GM12872 (cell line): ENCODE data around the gene SGTA.

Experiments used
- TF ChIP-seq, protein P1 (sequence below): IDR thresholded peaks from 3 replicates; pipeline ENCODE4 v1.5.1; 2011; ENCODE audit warnings: low read depth, mild to moderate bottlenecking, low read length, moderate library complexity; ENCODE audit not compliant: insufficient read depth

The SGTA gene

DNA sequence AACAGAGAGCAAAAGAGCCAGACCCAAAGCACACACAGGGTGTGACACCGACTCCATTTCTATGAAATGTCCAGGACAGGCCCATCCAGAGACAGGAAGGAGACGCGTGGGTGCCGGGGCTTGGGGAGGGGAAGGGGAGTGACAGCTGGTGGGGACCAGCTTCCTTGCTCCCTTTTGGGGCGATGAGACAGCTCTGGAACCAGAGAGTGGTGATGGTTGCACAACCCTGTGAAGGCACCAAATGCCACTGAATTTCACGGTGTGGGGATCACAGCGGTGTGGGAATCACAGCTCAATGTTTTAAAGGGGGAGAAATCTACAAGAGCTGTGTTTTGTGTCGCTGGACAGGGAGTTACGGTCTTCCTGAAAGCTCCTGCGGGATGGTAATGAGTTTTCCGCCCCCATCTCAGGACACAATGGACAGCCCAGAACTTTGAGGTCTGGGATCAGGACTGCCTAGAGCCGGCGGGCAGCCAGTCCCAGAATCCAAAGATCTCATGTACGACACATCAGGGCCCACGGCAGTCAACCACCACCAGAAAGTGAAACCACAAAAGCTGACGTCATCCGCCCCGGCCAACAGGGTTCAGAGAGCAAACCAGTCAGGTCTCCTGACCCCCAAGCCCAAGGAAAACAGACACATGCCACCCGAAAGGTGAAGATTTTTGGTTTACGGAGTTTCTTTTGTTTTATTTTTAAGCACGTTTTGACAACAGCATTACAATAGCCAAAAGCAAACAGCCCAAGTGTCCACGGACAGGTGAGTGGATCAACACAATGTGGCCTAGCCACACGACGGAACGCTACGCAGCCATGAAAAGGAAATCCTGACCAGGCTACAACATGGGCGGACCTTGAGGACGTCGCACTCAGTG lies 7.3 kb downstream of the SGTA start:
- TF ChIP-seq, protein P1, sequence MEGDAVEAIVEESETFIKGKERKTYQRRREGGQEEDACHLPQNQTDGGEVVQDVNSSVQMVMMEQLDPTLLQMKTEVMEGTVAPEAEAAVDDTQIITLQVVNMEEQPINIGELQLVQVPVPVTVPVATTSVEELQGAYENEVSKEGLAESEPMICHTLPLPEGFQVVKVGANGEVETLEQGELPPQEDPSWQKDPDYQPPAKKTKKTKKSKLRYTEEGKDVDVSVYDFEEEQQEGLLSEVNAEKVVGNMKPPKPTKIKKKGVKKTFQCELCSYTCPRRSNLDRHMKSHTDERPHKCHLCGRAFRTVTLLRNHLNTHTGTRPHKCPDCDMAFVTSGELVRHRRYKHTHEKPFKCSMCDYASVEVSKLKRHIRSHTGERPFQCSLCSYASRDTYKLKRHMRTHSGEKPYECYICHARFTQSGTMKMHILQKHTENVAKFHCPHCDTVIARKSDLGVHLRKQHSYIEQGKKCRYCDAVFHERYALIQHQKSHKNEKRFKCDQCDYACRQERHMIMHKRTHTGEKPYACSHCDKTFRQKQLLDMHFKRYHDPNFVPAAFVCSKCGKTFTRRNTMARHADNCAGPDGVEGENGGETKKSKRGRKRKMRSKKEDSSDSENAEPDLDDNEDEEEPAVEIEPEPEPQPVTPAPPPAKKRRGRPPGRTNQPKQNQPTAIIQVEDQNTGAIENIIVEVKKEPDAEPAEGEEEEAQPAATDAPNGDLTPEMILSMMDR = no peak

DNA sequence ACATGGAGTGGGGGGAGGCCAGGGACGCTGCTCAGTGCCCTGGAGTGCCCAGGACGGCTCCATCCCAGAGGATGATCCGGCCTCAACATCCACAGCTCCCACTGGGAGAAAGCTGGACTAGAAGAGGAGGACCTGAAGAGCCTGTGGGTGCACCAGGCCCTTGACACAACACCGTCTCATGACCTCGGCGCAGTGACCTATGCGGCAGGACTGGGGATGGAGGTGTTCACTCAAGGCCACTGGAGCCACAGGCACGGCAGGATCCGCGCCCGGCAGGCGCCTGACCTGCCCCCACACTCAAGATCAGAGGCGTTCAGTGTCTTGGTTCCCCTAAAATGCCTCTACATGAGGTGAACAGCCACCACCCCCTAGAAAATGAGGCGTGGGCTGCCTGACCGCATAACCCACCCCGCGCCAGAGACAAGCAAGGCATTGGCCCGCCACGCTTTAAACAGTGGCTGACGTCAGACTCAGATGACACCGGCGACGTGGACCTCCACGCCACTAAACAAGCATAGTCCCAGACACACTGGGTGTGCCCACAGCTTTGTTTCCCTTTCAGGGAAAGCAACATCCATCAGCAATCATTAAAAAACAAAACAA lies 8.0 kb downstream of the SGTA start:
- TF ChIP-seq, protein P1 = no peak

DNA sequence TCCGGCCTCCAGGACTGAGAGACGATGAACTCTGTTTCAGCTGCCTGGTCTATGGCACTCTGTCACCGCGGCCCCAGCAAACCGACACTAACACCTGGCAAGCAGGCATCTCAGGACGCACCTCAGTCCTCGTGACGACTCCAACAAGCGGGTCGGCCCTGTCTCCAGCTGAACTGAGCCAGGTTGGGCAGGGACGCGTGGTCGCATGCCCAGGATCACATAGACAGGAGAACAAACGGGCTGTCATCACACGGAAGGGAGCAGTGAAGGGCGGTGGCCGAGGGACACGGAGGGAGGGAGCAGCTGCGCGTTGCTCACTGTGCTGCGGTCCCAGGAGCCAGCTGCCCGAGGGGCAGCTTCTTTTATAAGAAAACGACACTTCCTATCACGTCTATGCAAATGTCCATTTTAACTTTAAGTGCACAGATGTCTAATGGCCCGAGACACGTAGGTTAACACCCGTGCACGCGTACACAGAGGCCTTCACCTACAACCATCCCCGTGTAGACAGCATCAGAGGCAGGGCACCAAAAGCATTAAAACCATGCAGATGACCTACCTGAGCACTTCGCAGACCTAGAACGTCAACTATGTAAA lies 8.9 kb downstream of the SGTA start:
- TF ChIP-seq, protein P1 = no peak

DNA sequence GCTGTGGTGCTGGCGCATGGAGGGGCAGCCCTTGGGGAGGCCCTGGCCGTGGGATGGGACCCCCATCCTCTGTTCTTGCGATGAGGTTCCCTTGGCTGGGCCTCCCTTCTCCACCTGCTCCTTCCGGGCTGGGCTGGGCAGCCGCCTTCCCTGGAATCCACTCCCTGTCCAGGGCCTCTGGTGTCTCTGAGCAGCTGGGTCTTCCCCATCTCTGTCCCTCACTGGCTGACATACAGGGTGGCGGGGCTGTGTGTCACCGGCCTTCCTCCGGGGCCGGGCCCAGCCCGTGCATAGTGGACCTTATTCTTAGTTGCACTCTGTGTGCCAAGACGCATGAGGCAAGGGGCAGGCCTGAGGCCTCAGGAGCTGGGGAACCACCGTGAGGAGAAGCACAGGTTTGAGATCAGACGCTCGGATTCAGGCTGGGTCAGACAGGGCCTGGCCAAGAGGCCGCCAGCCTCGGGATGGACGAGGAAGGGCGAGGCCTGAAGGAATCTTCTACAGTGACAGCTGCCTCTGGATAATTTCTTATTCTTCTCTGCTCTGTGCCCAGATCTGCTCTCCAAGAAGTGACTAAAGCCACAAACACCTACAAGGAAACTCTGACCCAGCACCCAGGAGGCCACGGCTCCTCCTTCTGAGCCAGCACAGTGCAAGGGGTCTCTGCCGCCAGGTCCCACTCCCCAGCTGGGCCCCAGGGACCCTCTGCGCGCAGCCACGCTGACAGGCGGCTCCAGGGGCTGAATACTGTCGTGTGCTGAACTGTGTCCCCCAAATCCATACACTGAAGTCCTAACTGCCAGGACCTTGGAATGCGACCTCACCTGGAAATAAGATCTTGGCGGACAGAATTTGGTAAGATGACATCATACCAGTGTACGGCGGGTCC lies 11.0 kb downstream of the SGTA start:
- TF ChIP-seq, protein P1 = no peak

DNA sequence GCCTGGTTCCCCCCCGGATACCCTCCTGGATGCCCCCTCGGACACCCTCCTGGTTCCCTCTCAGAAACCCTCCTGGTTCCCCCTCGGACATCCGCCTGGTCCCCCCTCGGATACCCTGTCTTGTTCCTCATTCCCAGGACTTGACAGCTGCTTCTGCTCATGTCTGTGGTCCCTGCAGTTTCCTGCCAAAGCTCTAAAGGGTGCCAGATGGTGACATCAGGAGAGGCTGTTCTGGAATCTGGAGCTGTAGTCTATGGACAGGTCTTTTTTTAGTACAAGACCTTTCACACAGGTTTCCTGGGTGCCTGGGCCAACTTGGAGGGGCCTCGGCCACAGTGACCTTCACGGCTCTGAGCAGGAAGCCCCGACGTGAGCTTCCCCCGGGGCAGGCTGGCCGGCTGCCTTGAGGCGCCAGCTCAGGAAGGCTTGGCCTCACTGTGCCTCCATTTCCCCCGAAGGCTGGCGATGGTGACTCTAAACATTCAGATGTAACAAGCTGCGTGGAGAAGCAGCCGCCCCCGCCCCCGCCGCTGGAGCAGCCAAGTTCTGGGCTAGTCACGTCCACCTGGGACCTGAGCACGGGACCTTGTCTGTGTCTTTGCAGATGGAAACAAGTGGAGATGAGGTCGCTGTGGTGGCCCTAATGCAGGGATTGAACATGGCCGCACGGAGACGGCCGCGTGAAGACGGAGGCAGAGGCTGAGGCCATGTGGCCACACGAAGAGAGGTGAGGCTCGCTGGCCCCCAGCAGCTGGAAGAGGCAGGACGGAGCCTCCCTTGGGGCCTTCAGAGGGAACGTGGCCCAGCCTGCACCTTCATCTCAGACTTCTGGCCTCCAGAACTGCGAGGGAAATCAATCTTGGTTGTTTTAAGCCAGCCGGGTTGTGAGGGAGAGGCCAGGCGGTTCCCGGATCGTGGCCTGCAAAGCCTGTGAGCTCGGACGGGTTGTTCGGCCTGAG lies 12.7 kb downstream of the SGTA start:
- TF ChIP-seq, protein P1 = no peak

DNA sequence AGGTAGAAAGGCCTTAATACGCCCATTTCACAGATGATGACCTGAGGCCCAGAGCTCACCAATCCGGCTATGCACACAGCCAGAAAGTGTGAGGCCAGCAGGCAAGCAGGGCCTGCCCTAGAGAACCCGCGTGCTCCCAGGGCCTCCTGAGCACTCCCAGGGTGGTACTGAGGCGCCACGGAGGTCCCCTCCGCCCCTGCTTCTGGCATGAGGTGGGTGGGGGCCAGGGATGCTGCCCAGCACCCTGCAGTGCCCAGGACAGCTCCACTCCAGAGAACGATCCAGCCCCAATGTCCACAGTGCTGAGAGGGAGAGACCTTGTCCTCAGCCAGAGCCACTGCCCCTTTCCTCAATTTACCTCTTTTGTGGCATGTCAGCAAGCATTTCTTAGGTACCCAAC lies 13.9 kb downstream of the SGTA start:
- TF ChIP-seq, protein P1 = no peak
